ENCODE data around the gene KRTAP6-2. TPM values are rescaled to one million over a fixed set of nuclear protein-coding genes. Genes with fewer than 3 reads are reported as not detected.

KRTAP6-2 gene
- total and polyA plus RNA-seq, 10 of the 15 experiments (the other 5 are each of a cell fraction or from before 2014, with no cell fraction given), result not detected

- TF ChIP-seq CTCF (IDR thresholded peaks at IDR 0.05 in 2 of 3, conservative IDR thresholded peaks at IDR 0.05 in 1 of 3; ENCODE audit: control insufficient read depth in 2 of 3, extremely low read depth in 1 of 3, insufficient read depth in 1 of 3, low read depth in 3 of 3, low read length in 3 of 3) (no peak), JUND (IDR thresholded peaks at IDR 0.05; ENCODE audit: low read depth, low read length) (no peak), MXI1 (IDR thresholded peaks at IDR 0.05; ENCODE audit: low read depth, low read length) (no peak), HDAC6 (IDR thresholded peaks at IDR 0.05; ENCODE audit: unreplicated experiment) (no peak), CHD1 (IDR thresholded peaks at IDR 0.05; ENCODE audit: low read depth, low read length) (no peak), ZZZ3 (IDR thresholded peaks at IDR 0.05; ENCODE audit: control insufficient read depth, insufficient read length, low read depth) (no peak), TBL1XR1 (IDR thresholded peaks at IDR 0.05; ENCODE audit: low read depth, low read length) (no peak), MEF2B (IDR thresholded peaks at IDR 0.05; ENCODE audit: partially characterized antibody, poor library complexity, severe bottlenecking) (no peak), POLR2AphosphoS2 (IDR thresholded peaks at IDR 0.05; ENCODE audit: low read depth, low read length) (no peak), SUZ12 (IDR thresholded peaks at IDR 0.05; ENCODE audit: unreplicated experiment) (no peak), ZNF384 (IDR thresholded peaks at IDR 0.05; ENCODE audit: borderline replicate concordance, low read depth, low read length) (no peak), IKZF2 (IDR thresholded peaks at IDR 0.05) (no peak), BACH1 (IDR thresholded peaks at IDR 0.05; ENCODE audit: borderline replicate concordance) (no peak)
- TF ChIP-seq, protein P1, sequence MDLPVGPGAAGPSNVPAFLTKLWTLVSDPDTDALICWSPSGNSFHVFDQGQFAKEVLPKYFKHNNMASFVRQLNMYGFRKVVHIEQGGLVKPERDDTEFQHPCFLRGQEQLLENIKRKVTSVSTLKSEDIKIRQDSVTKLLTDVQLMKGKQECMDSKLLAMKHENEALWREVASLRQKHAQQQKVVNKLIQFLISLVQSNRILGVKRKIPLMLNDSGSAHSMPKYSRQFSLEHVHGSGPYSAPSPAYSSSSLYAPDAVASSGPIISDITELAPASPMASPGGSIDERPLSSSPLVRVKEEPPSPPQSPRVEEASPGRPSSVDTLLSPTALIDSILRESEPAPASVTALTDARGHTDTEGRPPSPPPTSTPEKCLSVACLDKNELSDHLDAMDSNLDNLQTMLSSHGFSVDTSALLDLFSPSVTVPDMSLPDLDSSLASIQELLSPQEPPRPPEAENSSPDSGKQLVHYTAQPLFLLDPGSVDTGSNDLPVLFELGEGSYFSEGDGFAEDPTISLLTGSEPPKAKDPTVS (IDR thresholded peaks at IDR 0.05; ENCODE audit: low read depth, low read length), result no peak
- TF ChIP-seq, protein P2, sequence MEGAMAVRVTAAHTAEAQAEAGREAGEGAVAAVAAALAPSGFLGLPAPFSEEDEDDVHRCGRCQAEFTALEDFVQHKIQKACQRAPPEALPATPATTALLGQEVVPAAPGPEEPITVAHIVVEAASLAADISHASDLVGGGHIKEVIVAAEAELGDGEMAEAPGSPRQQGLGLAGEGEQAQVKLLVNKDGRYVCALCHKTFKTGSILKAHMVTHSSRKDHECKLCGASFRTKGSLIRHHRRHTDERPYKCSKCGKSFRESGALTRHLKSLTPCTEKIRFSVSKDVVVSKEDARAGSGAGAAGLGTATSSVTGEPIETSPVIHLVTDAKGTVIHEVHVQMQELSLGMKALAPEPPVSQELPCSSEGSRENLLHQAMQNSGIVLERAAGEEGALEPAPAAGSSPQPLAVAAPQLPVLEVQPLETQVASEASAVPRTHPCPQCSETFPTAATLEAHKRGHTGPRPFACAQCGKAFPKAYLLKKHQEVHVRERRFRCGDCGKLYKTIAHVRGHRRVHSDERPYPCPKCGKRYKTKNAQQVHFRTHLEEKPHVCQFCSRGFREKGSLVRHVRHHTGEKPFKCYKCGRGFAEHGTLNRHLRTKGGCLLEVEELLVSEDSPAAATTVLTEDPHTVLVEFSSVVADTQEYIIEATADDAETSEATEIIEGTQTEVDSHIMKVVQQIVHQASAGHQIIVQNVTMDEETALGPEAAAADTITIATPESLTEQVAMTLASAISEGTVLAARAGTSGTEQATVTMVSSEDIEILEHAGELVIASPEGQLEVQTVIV (IDR thresholded peaks at IDR 0.05; ENCODE audit: borderline replicate concordance, partially characterized antibody), result no peak
- BruUV-seq (replicated peaks), result no TSS peak
- ChIA-PET CTCF (no interaction called here), POLR2A (no interaction called here), RAD21 (ENCODE audit: unreplicated experiment) (no interaction called here), SMC1A (ENCODE audit: uncharacterized antibody, unreplicated experiment) (no interaction called here)
- Histone ChIP-seq H3K79me2 (ENCODE audit: control insufficient read depth, insufficient read depth, low read length) (no peaks in the 10 kb centered on the region), H3K36me3 (ENCODE audit: control insufficient read depth in 2 of 2, insufficient read depth in 2 of 2, low read length in 1 of 2) (no peaks in the 10 kb centered on the region), H3K4me3 (no peak within 1 kb of the TSS), H3K9ac (ENCODE audit: control insufficient read depth, insufficient read depth, low read length) (no peak within 1 kb of the TSS), H3K27me3 (replicated peaks in 1 of 2; ENCODE audit: control insufficient read depth in 2 of 2, insufficient read depth in 2 of 2, low read length in 1 of 2) (no peaks in the 10 kb centered on the region), H3K9me3 (replicated peaks; ENCODE audit: control insufficient read depth, insufficient read depth, low read length) (no peaks in the 10 kb centered on the region), H4K20me1 (ENCODE audit: control insufficient read depth, insufficient read depth) (no peaks in the 10 kb centered on the region), H3K27ac (ENCODE audit: control insufficient read depth, insufficient read depth) (no peak within 1 kb of the TSS), H2AFZ (ENCODE audit: control insufficient read depth, low read depth, low read length) (no peak within 1 kb of the TSS), H3K4me2 (ENCODE audit: control insufficient read depth, insufficient read depth) (no peak within 1 kb of the TSS), H3K4me1 (ENCODE audit: control insufficient read depth, insufficient read depth, low read length) (no peaks in the 10 kb centered on the region)
- ATAC-seq (no peak), DNase-seq (ENCODE audit: low read depth, low spot score) (no peak), FAIRE-seq (no peak)
- WGBS (ENCODE audit: insufficient coverage, insufficient replicate concordance, low lambda C conversion rate, missing lambda C conversion rate), result 6% methylated on average over 1 of the region's 1 CpG
- intact Hi-C loops (cut with micrococcal nuclease; ENCODE audit: unreplicated experiment), result no loop called here
- in situ Hi-C loops (cut with MboI), result no loop called here
Measured at GRCh38 chr21:30634906-30635305, 36.2 kb upstream of the KRTAP6-2 start, which contains the start of gene KRTAP20-2. KRTAP20-2 (plus strand) TSS chr21:30635206; CDS start chr21:30635264, 58 bp downstream.

All from GM12878 (cell line).